Effector memory CD8-positive, alpha-beta T cell (primary cell): ENCODE data around the gene CFAP46.
"Not testable (repeated sequence)": the region's sequence is repeated elsewhere in the genome, so short reads cannot be mapped to it uniquely, and the experiment has no call there.

ENCODE experiments used
- ATAC-seq: fragments of 150-1000 bp; cut with Tn5 transposase; replicated peaks from 2 replicates; pipeline ENCODE4 v1.10.0; 2021; ENCODE audit warnings: mild to moderate bottlenecking, moderate library complexity
- DNase-seq, 3 experiments: peaks; one replicate each; pipeline ENCODE4 v3.0.0; 2021
- H3K27ac Mint-ChIP-seq, 2 donors: one replicate each; pipeline ENCODE4 v1.8.0; 2022; ENCODE audit warnings: mild to moderate bottlenecking in 2 of 2, mixed read lengths in 2 of 2, moderate library complexity in 2 of 2
- H3K27me3 Mint-ChIP-seq, 2 donors: one replicate each; pipeline ENCODE4 v1.8.0; 2022; ENCODE audit warnings: mixed read lengths in 2 of 2
- H3K36me3 Mint-ChIP-seq: one replicate; pipeline ENCODE4 v1.8.0; 2022; ENCODE audit warnings: mild to moderate bottlenecking, moderate library complexity, mixed read lengths; ENCODE audit not compliant: insufficient read depth
- H3K4me1 Mint-ChIP-seq, 2 donors: one replicate each; pipeline ENCODE4 v1.8.0; 2022; ENCODE audit warnings: low read depth in 2 of 2, mixed read lengths in 2 of 2
- H3K4me3 Mint-ChIP-seq, 2 donors: one replicate each; pipeline ENCODE4 v1.8.0; 2022; ENCODE audit warnings: mild to moderate bottlenecking in 2 of 2, mixed read lengths in 2 of 2, moderate library complexity in 2 of 2
- H3K9me3 Mint-ChIP-seq, 2 donors: one replicate each; pipeline ENCODE4 v1.8.0; 2022; ENCODE audit warnings: mixed read lengths in 2 of 2

CFAP46 gene

GRCh38 chr10:132793213-132793612, 149.2 kb downstream of the CFAP46 start:
- no peaks in the 10 kb centered on the region for H3K9me3 Mint-ChIP-seq
- H3K4me3 Mint-ChIP-seq: no peak overlapping the region
- peaks cover 0 to 23% of the 10 kb centered on the region in 2 donors for H3K27me3 Mint-ChIP-seq
- no peak overlapping the region for H3K27ac Mint-ChIP-seq
- no peaks in the 10 kb centered on the region for H3K4me1 Mint-ChIP-seq
- no peak for ATAC-seq
- no peak for DNase-seq
- H3K36me3 Mint-ChIP-seq: no peaks in the 10 kb centered on the region

- DNase-seq (no peak), ATAC-seq (no peak)
- H3K27ac Mint-ChIP-seq: no peak overlapping the region
- no peaks in the 10 kb centered on the region for H3K9me3 Mint-ChIP-seq
- no peaks in the 10 kb centered on the region for H3K36me3 Mint-ChIP-seq
- peaks cover 0 to 23% of the 10 kb centered on the region in 2 donors for H3K27me3 Mint-ChIP-seq
- H3K4me3 Mint-ChIP-seq: no peak overlapping the region
- no peaks in the 10 kb centered on the region for H3K4me1 Mint-ChIP-seq
These were observed 149.6 kb downstream of the CFAP46 start for GRCh38 chr10:132792796-132793195.

GRCh38 chr10:132792099-132792498, 150.3 kb downstream of the CFAP46 start:
- H3K4me3 Mint-ChIP-seq, H3K36me3 Mint-ChIP-seq, H3K4me1 Mint-ChIP-seq, H3K27ac Mint-ChIP-seq, ATAC-seq, DNase-seq, H3K9me3 Mint-ChIP-seq: not testable (repeated sequence)
- H3K27me3 Mint-ChIP-seq: peaks cover 0 to 23% of the 10 kb centered on the region in 2 donors

- H3K4me3 Mint-ChIP-seq: no peak overlapping the region
- ATAC-seq (no peak), DNase-seq (no peak)
- H3K36me3 Mint-ChIP-seq: no peaks in the 10 kb centered on the region
- peaks cover 0 to 23% of the 10 kb centered on the region in 2 donors for H3K27me3 Mint-ChIP-seq
- H3K9me3 Mint-ChIP-seq: no peaks in the 10 kb centered on the region
- no peaks in the 10 kb centered on the region for H3K4me1 Mint-ChIP-seq
- H3K27ac Mint-ChIP-seq: no peak overlapping the region
These were observed 151.2 kb downstream of the CFAP46 start for GRCh38 chr10:132790934-132791829.

GRCh38 chr10:132790470-132790869, 151.9 kb downstream of the CFAP46 start:
- Mint-ChIP-seq H3K4me1 (no peaks in the 10 kb centered on the region), H3K27ac (no peak overlapping the region), H3K4me3 (no peak overlapping the region), H3K36me3 (no peaks in the 10 kb centered on the region), H3K27me3 (peaks cover 0 to 23% of the 10 kb centered on the region in 2 donors), H3K9me3 (no peaks in the 10 kb centered on the region)
- no peak for DNase-seq
- no peak for ATAC-seq

- DNase-seq (no peak), ATAC-seq (no peak)
- Mint-ChIP-seq H3K36me3 (no peaks in the 10 kb centered on the region), H3K9me3 (no peaks in the 10 kb centered on the region), H3K27ac (no peak overlapping the region), H3K4me1 (no peaks in the 10 kb centered on the region), H3K4me3 (no peak overlapping the region), H3K27me3 (peaks cover 0 to 23% of the 10 kb centered on the region in 2 donors)
These were observed 152.7 kb downstream of the CFAP46 start for GRCh38 chr10:132789659-132790148.

- H3K36me3 Mint-ChIP-seq: no peaks in the 10 kb centered on the region
- peaks cover 0 to 23% of the 10 kb centered on the region in 2 donors for H3K27me3 Mint-ChIP-seq
- H3K27ac Mint-ChIP-seq: no peak overlapping the region
- DNase-seq: no peak
- no peaks in the 10 kb centered on the region for H3K4me1 Mint-ChIP-seq
- no peak overlapping the region for H3K4me3 Mint-ChIP-seq
- ATAC-seq: no peak
- no peaks in the 10 kb centered on the region for H3K9me3 Mint-ChIP-seq
These were observed 153.5 kb downstream of the CFAP46 start for GRCh38 chr10:132788831-132789219.

- no peaks in the 10 kb centered on the region for H3K4me1 Mint-ChIP-seq
- DNase-seq (no peak), ATAC-seq (no peak)
- H3K9me3 Mint-ChIP-seq: no peaks in the 10 kb centered on the region
- no peak overlapping the region for H3K27ac Mint-ChIP-seq
- H3K27me3 Mint-ChIP-seq: peaks cover 0 to 23% of the 10 kb centered on the region in 2 donors
- no peak overlapping the region for H3K4me3 Mint-ChIP-seq
- no peaks in the 10 kb centered on the region for H3K36me3 Mint-ChIP-seq
These were observed 154.1 kb downstream of the CFAP46 start for GRCh38 chr10:132788180-132788830.

GRCh38 chr10:132787495-132788179, 154.7 kb downstream of the CFAP46 start:
- Mint-ChIP-seq H3K9me3 (no peaks in the 10 kb centered on the region), H3K27me3 (peaks cover 0 to 16% of the 10 kb centered on the region in 2 donors), H3K4me3 (no peak overlapping the region), H3K27ac (no peak overlapping the region), H3K36me3 (no peaks in the 10 kb centered on the region), H3K4me1 (no peaks in the 10 kb centered on the region)
- ATAC-seq: no peak
- no peak for DNase-seq

- peaks cover 0 to 16% of the 10 kb centered on the region in 2 donors for H3K27me3 Mint-ChIP-seq
- ATAC-seq (no peak), DNase-seq (no peak)
- no peak overlapping the region for H3K4me3 Mint-ChIP-seq
- H3K27ac Mint-ChIP-seq: no peak overlapping the region
- H3K9me3 Mint-ChIP-seq: no peaks in the 10 kb centered on the region
- H3K36me3 Mint-ChIP-seq: no peaks in the 10 kb centered on the region
- no peaks in the 10 kb centered on the region for H3K4me1 Mint-ChIP-seq
These were observed 155.4 kb downstream of the CFAP46 start for GRCh38 chr10:132786884-132787494.

GRCh38 chr10:132786476-132786883, 155.9 kb downstream of the CFAP46 start:
- Mint-ChIP-seq H3K9me3 (no peaks in the 10 kb centered on the region), H3K27ac (no peak overlapping the region), H3K27me3 (peaks cover 0 to 16% of the 10 kb centered on the region in 2 donors), H3K4me1 (no peaks in the 10 kb centered on the region), H3K36me3 (no peaks in the 10 kb centered on the region), H3K4me3 (no peak overlapping the region)
- ATAC-seq (no peak), DNase-seq (no peak)

- no peak within 1 kb of the TSS for H3K4me3 Mint-ChIP-seq
- no peak within 1 kb of the TSS for H3K27ac Mint-ChIP-seq
- H3K9me3 Mint-ChIP-seq: no peaks in the 10 kb centered on the region
- DNase-seq: no peak
- H3K36me3 Mint-ChIP-seq: no peaks in the 10 kb centered on the region
- H3K27me3 Mint-ChIP-seq: peaks cover 0 to 15% of the 10 kb centered on the region in 2 donors
- ATAC-seq: no peak
- no peaks in the 10 kb centered on the region for H3K4me1 Mint-ChIP-seq
These were observed 156.5 kb downstream of the CFAP46 start, which contains the start of gene NKX6-2 for GRCh38 chr10:132785723-132786475. TSS of gene NKX6-2 (minus strand) at chr10:132786147. CDS start at chr10:132785948, 199 bp downstream.
